NCI-H82 treated with DMSO at 0.1 percent for 48 hours (cell line): Measurements from ENCODE around the gene WDR18.
"Not testable (repeated sequence)": the region's sequence is repeated elsewhere in the genome, so short reads cannot be mapped to it uniquely, and the experiment has no call there.

Experiments
- DNase-seq: peaks from one replicate; lab custom pipeline; 2025; ENCODE audit not compliant: unreplicated experiment; lab: John Stamatoyannopoulos, UW

The WDR18 gene

DNA sequence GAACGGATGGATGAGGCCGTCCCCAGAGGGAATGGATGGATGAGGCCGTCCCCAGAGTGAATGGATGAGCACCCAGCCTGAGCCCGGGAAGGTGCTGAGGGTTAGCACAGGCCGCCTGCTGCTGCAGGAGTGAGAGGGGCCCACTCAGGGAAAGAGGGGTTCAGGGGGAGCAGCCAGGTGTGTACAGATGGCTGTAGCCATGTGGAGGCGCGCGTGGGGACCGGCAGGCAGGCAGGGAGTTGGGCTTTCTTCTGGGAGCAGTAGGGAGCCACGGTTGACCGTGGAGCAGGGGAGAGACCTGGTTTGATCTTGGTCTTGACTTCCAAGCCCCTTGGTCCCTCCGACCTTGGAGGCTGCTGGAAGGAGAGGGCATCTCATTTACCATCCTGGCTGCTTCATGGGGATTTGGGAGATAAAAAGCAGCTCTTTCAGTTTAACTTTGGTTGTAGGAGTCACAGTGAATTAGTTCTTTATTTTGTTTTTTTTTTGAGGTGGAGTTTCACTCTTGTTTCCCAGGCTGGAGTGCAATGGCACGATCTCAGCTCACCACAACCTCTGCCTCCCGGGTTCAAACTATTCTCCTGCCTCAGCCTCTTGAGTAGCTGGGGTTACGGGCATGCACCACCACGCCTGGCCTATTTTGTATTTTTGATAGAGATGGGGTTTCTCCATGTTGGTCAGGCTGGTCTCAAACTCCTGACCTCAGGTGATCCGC, 33.6 kb upstream of the WDR18 start:
- no peak for DNase-seq

DNA sequence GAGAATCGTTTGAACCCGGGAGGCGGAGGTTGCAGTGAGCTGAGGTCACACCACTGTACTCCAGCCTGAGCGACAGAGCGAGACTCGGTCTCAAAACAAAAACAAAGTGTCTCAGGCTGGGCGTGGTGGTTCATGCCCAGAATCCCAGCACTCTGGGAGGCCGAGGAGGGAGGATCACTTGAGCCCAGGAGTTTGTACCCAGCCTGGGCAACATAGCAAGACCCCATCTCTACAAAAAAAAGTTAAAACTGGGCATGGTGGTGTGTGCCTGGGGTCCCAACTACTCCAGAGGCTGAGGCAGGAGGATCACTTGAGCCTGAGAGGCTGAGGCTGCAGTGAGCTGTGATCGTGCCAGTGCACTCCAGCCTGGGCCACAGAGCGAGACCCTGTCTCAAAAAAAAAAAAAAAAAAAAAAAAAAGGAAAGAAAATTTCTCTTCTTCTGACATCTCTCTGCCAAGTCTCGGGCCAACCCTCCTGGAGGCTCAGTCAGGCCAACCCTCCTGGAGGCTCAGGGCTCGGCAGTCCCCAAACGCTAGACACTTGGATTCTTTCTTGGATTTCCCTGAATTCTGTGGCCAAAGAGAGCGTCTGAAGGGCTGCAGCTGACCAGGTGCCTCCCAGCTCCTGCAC, 32.0 kb upstream of the WDR18 start:
- DNase-seq, result no peak

DNA sequence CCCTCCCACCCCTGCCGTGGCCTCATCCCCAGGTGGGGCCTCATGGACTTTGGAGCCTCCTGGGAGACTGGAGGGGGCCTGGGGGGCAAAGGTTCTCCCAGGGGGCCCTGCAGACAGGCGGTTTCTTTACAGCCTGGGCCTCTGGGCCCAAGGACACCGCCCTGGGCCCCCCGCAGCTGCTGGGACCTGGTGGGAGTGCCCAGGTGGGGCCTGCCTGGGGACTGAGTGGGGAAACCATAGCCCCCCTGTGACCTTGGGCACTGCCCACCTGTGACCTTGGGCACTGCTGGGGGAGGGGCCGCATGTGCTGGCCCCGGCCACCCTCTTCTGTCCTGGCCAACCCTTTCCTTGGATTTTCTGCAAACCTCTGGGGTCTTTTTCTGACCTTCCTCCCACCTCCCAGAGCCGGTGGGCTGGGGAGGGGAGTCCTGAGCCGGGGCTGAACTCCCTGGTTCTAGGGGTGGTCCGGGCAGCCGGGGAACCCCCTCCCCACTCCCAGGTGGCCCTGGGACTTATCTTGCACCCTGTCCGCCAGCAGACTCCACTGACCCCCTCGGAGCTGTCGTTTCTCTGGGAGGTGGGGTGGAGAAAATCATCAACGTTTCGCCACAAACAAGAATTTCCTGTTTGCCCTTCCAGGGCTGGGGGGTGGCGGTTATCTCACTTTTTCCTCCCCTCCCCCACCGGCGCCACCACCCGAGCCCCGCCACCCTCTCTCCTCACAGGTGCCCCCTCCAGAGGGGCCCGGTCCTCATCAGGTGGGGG, 31.3 kb upstream of the WDR18 start:
- DNase-seq, result no peak

DNA sequence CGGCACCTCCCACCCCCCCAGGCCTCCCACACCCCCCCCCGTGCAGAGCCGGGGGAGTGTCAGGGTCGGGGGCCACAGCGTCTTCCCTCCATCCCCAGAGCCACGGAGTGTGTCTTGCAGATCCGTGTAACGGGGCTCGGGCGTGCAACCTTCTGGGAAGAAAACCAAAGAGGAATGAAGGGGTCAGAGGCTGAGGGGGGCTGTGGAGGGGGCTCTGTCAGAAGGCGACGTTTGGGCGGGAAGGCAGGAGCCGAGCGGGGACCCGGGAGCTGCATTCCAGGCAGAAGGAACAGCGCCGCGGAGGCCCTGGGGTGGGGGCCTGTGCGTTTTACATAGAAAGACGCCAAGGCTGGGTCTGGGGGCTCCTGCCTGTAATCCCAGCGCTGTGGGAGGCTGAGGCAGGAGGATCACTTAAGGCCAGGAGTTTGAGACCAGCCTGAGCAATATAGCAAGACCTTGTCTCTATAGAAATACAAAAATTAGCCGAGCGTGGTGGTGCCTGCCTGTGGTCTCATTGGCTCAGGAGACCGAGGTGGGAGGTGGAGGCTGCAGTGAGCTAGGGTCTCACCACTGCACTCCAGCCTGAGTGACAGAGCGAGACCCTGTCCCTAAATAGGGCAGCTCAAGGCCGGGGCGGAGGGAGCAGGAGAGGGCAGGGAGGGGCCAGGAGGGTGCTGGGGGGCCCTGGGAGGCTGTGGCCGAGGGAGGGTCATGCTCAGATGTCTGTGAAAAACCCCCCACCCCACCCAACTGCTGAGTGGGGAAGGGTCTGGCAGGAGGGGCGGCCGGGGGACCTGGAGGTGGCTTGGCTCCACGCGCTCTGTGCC, 30.5 kb upstream of the WDR18 start:
- DNase-seq, result no peak

DNA sequence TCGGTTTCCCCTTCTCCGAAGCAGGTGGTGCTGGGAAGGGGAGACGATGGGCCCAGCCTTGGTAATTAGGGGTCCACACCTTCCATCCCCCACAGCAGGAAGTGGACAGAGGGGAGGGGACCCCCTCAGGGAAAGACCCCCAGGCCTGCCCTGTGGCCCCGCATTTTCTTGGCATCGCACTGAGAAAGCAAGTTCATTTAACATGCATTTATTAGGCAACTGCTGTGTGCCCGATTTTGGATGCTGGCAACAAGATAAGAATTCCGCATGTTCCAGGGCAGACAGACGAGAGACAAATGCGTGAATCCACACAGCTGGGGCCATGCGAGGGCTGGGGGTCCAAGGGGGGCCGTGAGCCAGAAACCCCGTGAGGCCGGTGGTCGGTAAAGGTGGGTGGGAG, 29.9 kb upstream of the WDR18 start:
- DNase-seq, result no peak

DNA sequence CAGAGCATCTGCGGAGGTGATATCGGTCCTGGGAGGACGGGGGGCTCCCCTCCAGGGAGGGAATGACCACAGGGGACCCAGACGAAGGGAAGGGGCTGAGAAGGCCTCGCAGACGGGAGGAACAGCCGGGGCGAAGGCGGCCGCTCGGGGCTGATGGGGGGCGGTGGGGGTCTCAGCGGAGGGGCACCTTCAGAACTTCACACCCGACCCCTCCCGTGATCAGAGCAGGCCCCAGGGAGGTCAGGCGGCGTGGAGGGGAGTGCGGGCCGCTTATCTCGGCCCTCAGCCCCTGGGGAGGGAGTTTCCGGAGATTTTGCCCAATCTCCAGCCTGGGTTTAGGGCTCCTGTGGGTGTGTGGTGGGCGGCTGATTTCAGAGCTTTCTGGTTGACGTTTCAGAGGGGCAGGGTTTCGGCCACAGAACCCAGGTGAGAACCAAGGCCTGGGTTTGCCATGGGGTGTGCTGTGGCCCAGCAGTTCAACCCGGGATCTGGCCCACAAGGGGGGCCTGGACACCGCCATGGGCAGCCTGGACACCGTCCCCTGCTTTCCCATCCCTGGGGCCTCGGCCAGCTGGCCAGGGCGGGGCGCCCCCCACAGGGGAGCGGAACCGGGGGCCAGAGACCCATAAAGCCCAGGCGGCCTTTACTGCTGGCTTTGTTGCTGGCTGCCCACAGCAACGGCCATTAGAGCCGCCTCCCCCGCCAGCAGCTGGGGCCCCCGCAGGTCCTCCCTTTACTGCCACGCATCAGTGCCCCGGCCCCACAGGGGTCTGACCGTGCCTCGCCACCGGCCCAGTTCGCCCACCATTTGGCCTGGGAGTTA, 29.3 kb upstream of the WDR18 start:
- DNase-seq, result no peak

DNA sequence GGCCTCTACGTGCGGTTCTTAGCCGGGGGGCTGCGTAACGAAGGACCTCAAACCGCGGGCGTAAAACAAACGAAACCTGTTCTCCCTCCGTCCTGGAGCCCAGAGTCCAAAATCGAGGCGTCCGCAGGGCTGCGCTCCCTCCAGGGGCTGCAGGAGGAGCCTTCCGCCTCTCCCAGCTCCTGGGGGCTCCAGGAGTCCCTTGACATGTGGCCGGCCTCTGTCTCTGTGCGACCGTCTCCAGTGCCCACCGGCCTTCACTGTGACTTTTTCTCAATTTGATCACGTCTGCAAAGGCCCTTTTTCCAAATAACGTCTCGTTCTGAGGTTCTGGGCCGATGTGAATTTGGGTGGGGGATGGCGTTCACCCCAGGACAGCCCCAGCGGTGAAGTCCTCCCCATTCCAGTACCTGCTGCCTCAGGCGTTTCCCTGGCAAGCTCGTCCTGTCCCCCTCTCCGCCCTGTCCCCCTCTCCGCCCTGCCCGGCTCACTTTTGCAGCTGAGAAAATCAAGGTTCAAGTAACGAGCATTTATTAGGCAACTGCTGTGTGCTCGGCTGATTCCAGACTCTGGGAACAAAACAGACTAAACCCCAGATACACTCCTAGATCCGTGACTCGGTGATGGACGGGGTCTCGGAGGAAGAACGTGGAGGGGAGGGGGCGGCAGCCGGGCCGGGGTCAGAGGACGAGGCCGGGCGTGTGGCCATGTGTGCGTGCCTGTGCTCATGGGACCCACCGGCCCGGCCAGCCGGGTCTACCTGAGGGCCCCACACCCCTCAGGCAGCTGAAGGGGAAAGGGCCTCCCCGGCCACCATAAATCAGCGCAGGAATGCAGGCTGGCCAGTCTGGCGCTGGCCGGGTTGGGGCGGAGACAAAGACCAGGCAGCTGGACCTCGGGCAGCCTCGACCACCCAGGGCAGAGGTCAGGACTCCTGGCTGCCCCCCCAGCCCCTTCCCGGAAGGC, 28.1 kb upstream of the WDR18 start:
- DNase-seq, result no peak

DNA sequence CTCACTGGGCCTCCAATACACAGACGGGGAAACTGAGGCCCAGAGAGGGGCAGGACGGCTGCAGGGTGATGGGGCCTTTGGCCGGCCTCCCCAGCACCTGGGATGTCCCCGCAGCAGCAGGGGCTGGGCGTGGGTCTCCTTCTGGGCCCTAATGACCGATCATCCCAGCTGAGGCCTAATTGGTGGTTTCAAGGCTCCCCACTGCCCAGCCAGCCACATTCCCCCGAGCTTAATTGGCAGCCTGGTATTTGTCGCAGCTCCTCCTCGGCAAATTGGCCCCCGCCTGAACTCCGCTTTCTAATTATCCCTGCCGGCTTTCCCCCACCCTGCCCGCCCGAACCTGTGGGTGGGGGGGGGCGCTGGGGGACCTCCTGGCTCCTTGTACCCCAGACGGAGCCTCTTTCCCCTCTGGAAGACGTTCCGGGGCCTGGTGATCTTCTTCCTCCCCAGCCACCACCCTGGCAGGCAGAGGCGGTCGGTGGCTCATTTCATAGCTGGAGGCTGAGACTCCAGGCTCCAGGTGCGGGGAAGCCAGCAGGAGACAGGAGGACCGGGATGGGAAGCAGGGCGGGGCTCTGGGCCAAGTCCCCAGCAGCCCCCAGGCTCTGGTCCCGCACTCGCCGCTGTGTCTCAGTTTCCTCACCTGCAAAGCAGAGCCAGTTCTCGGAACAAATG, 27.2 kb upstream of the WDR18 start:
- DNase-seq, result no peak

DNA sequence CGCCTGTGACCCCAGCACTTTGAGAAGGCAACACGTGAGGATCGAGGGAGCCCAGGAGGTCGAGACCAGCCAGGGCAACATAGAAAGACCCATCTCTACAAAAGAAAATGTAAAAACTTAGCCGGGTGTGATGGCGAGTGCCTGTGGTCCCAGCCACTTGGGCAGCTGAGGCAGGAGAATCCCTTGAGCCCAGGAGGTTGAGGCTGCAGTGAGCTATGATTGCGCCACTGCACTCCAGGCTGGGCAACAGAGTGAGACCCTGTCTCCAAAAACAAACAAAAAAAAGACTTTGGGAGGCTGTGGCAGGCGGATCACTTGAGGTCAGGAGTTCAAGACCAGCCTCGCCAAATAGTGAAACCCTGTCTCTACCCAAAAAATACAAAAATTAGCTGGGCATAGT, 26.6 kb upstream of the WDR18 start:
- DNase-seq, result not testable (repeated sequence)

DNA sequence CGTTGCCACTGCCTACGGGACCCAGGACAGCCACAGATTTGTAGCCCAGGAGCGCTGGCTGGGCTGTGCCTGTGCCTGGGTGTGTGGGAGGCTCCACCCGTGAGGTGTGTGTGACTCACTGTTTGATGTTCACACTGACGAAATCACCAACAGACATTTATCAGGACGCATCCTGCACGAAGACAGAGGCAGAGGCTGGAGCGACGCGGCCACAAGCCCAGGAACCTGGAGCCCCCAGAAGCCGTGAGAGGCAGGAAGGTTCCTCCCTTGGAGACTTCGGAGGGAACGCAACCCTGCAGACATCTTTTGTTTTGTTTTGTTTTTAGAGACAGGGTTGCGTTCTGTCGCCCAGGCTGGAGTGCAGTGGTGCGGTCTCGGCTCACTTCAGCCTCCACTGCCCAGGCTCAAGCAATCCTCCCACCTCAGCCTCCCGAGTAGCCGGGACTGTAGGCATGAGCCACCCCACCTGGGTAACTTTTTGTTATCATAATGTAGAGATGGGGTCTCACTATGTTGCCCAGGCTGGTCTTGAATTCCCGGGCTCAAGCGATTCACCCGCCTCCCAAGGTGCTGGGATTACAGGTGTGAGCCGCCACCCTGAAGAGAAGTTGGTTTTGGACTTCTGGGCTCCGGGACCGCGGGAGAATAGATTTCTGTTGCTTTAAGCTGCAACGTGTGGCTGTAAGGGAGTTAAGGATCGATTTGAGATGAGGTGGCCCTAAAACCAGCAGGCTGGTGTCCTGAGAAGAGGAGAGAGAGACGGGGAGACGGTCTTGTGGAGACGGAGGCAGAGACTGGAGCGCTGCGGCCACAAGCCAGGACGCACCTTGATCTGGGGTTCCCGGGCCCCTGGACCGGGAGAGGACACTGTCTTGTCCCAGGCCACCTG, 24.9 kb upstream of the WDR18 start:
- no peak for DNase-seq

DNA sequence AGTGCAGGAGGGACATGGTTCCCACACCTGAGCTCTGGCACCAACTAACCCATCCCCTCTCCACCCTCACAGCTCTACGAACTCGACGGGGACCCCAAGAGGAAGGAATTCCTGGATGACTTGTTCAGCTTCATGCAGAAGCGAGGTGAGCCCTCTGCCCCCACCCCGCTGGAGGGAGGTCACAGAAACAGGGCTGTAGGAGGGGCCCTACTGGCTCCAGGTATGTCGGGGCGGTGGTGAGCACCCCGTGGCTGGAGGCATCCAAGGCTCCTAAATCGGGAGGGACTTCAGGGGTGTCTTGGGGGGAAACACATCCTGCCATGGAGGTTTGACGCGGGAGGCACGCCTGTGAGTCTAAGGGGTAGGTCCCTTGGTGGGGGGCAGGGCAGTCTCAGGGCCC, 24.1 kb upstream of the WDR18 start:
- no peak for DNase-seq

DNA sequence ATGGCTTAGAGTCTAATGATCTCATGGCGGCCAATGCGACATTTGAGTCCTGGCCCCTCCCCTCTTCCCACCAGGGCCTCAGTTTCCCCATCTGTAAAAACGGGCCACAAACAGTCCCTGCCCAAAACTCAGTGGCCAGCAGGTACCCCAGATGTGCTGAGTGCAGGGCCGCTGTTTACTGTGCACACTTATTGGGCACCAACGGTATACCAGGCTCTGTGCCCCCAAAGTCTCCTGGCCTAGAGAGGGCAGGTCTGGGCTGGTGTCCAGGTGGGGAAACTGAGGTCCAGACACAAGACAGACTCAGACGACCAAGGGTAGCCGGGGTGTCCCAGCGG, 23.6 kb upstream of the WDR18 start:
- no peak for DNase-seq

DNA sequence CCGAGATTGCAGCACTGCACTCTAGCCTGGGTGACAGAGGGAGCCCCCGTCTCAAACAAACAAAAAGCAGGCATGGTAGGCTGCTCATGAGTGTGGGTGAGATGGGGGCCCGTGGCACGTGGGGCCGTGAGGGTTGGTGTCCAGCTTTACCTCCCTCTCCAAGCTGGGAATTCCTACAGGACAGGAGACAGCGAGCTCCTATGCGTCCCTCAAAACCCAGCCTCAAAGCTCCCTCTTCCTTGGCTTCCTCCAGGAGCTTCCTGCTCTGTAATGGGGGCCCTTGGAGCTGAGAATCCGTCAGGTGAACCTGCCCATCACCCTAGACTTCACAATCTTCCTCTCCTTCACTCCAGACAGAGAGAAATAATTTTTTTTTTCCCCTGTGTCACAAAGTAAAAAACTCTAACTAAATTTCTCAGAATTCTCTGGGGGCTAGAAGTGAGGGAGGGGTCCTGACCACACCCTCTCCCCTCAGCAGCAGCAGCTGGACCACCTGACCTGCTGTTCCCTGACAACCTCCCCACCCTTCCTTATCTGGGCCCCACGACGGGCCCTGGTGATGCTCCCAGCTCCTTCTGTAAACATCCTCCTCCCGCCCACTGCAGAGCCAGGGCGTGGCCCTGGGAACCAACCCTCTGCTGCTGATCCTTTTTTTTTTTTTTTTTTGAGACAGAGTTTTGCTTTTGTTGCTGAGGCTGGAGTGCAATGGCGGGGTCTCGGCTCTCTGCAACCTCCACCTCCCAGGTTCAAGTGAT, 22.1 kb upstream of the WDR18 start:
- DNase-seq, result no peak

DNA sequence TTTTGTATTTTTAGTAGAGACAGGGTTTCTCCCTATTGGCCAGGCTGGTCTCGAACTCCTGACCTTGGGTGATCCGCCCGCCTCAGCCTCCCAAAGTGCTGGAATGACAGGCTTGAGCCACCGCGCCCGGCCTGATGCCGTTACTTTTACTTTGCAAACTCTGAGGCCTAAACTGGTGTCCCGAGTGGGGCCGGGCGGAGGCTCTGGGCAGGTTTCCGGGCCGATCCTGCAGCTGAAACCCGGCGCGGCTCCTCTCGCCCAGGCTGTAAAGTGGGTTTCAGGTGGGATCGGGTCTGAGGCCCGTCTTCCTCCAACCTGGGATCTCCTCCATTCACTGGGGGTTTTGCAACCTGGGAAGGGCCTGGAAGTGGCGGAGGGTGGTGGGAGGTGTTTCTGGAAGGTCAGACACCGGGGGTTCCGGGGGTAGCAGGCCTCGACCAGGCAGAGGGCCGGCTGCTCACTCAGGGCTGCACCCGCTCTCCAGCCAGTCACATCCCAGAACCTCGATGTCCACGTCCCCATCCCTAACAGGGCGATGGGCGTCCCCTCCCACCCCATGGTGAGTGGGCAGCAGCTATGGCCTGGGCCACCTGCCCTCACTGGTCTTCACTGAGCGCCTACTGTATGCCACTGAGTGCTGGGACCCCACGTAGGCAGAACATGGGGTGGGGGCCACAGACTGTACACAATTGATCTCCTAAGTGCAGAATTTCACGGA, 21.3 kb upstream of the WDR18 start:
- DNase-seq, result no peak

DNA sequence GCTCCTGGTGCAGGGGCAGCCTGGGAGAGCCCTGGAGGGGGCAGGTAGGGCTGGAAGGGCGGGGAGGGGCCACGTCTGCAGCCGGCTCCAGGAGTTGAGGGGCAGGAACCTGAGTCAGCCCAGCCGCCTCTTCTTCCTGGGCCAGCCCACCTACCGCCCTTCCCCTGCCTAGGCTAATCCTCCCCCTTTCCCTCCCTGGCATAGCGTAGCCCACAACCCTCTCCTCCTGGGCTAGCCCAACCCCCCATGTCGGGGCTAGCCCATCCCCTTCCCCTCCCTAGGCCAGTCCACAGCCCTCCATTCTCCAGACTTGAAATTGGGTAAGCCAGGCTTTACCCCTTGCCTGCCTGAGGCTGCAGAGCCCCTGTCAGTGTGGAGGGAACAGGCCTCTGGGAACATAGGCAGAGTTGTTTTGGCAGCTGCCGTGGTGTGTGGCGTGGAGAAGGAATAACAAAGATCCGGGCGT, 20.6 kb upstream of the WDR18 start:
- no peak for DNase-seq

DNA sequence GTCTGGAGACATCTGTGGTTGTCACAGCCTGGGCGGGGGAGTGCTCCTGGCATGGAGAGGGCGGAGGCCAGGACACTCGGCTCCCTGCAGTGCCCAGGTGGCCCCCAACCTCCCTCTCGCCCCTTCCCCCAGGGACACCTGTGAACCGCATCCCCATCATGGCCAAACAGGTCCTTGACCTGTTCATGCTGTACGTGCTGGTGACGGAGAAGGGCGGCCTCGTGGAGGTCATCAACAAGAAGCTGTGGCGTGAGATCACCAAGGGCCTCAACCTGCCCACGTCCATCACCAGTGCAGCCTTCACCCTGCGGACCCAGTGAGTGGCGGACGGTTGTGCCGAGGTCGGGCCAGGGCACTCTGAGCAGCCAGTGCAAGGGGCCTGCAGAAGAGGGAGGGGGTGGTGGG, 20.0 kb upstream of the WDR18 start:
- no peak for DNase-seq
